HCT116 (cell line): ENCODE data around the gene CDH13. TPM values are rescaled to one million over a fixed set of nuclear protein-coding genes. Genes with fewer than 3 reads are reported as not detected.

Source experiments
- ATAC-seq: fragments of 200-7000 bp; cut with Tn5 transposase; 2 replicates; pipeline ENCODE4 v1.9.1; 2020; ENCODE audit warnings: mild to moderate bottlenecking, moderate library complexity
- BruUV-seq: library from RNA; stranded (reverse); fragments of 400-500 nt; replicated peaks from 2 replicates; lab custom pipeline; 2021; lab: Mats Ljungman, UMichigan
- CTCF ChIA-PET: fragments of 300-600 bp; sonication (Branson Sonifier 250); formaldehyde crosslinking; loops from one replicate; lab custom pipeline; 2021; ENCODE audit warnings: antibody characterized with exemption; lab: Charles Lee
- POLR2A ChIA-PET: fragments of 300-600, 350-600 bp; sonication (Branson Sonifier 250); formaldehyde crosslinking; loops from one replicate; lab custom pipeline; 2021; ENCODE audit warnings: antibody characterized with exemption; lab: Charles Lee
- RAD21 ChIA-PET, 2 experiments: fragments of 300-600 bp; sonication (Branson Sonifier 250); formaldehyde crosslinking; loops; one replicate each; lab custom pipeline; 2023; ENCODE audit warnings: low total read pairs in 2 of 2; ENCODE audit not compliant: uncharacterized antibody in 2 of 2, unreplicated experiment in 2 of 2, low non-redundant PET in 1 of 2; lab: Charles Lee
- DNase-seq: peaks from one replicate; pipeline ENCODE4 v3.0.0-alpha.2; 2010; ENCODE audit warnings: low read depth, low spot score
- H2AFZ ChIP-seq: fragments of 200-600 bp; shearing (Covaris generic), sonication (generic); 2 replicates; pipeline ENCODE4 v1.6.1; 2017; ENCODE audit warnings: low read depth, mixed run types, mixed read lengths, antibody characterized with exemption, low read length; ENCODE audit not compliant: poor library complexity, severe bottlenecking
- H3K27ac ChIP-seq: 2 replicates; pipeline ENCODE4 v1.5.1; 2012; ENCODE audit warnings: low read depth, low read length
- H3K27me3 ChIP-seq: fragments of 200-600 bp; sonication (generic); 2 replicates; pipeline ENCODE4 v1.6.1; 2016; ENCODE audit warnings: mixed run types, low read length, mixed read lengths; ENCODE audit not compliant: insufficient read depth
- H3K36me3 ChIP-seq, 2 experiments: fragments of 200-500 bp in 1 of 2; fragments of 200-600 bp in 1 of 2; sonication (Bioruptor generic) in 1 of 2; sonication (generic) in 1 of 2; 2 replicates each; pipeline versions ENCODE4 v1.5.1 to v1.6.1; 2014 to 2016; ENCODE audit warnings: low read length in 2 of 2, inconsistent platforms in 1 of 2, mixed read lengths in 1 of 2, mixed run types in 1 of 2; ENCODE audit not compliant: insufficient read depth in 2 of 2, control insufficient read depth in 1 of 2
- H3K4me1 ChIP-seq, 2 experiments: fragments of 200-600 bp in 1 of 2; sonication (generic) in 1 of 2; 2 replicates each; pipeline versions ENCODE4 v1.5.1 to v1.6.1; 2012 to 2017; ENCODE audit warnings: low read length in 2 of 2, inconsistent platforms in 1 of 2, mild to moderate bottlenecking in 1 of 2, mixed read lengths in 1 of 2, mixed run types in 1 of 2, moderate library complexity in 1 of 2; ENCODE audit not compliant: insufficient read depth in 2 of 2, control insufficient read depth in 1 of 2
- H3K4me2 ChIP-seq: fragments of 200-600 bp; sonication (generic); 2 replicates; pipeline ENCODE4 v1.6.1; 2017; ENCODE audit warnings: mixed run types, low read length, mixed read lengths
- H3K4me3 ChIP-seq, 2 experiments: fragments of 200-600 bp in 1 of 2; sonication (generic) in 1 of 2; replicated peaks in 1 of 2; 2 replicates each; pipeline ENCODE4 v1.5.1; 2011 to 2016; ENCODE audit warnings: low read length in 2 of 2, control low read depth in 1 of 2, low read depth in 1 of 2, mild to moderate bottlenecking in 1 of 2, mixed read lengths in 1 of 2, mixed run types in 1 of 2
- H3K79me2 ChIP-seq: fragments of 200-600 bp; sonication (generic); 2 replicates; pipeline ENCODE4 v1.6.1; 2017; ENCODE audit warnings: mild to moderate bottlenecking, mixed run types, low read length, moderate library complexity, mixed read lengths; ENCODE audit not compliant: insufficient read depth
- H3K9ac ChIP-seq: fragments of 200-600 bp; sonication (generic); 2 replicates; pipeline ENCODE4 v1.6.1; 2016; ENCODE audit warnings: low read length, mixed read lengths
- H3K9me2 ChIP-seq: fragments of 200-600 bp; sonication (generic), shearing (Covaris generic); 2 replicates; pipeline ENCODE4 v1.6.1; 2017; ENCODE audit warnings: mixed run types, mild to moderate bottlenecking, moderate library complexity; ENCODE audit not compliant: insufficient read depth
- H3K9me3 ChIP-seq, 2 experiments: fragments of 200-500 bp in 1 of 2; fragments of 200-600 bp in 1 of 2; sonication (Bioruptor generic) in 1 of 2; sonication (generic) in 1 of 2; 2 replicates each; pipeline ENCODE4 v1.6.1; 2014 to 2017; ENCODE audit warnings: low read length in 2 of 2, mixed read lengths in 2 of 2, inconsistent platforms in 1 of 2, low read depth in 1 of 2, mild to moderate bottlenecking in 1 of 2, mixed run types in 1 of 2, moderate library complexity in 1 of 2; ENCODE audit not compliant: control insufficient read depth in 1 of 2, insufficient read depth in 1 of 2
- H4K20me1 ChIP-seq: fragments of 200-600 bp; sonication (generic), shearing (Covaris generic); 2 replicates; pipeline ENCODE4 v1.6.1; 2017; ENCODE audit warnings: mixed run types, mild to moderate bottlenecking, moderate library complexity; ENCODE audit not compliant: insufficient read depth
- CBX3 ChIP-seq: IDR thresholded peaks from 2 replicates; pipeline ENCODE4 v1.6.1; 2012; ENCODE audit warnings: low read depth
- CEBPB ChIP-seq: IDR thresholded peaks from 2 replicates; pipeline ENCODE4 v1.6.1; 2012; ENCODE audit warnings: low read depth
- CTCF ChIP-seq, 3 experiments: fragments of 200-600 bp in 1 of 3; sonication (generic) in 1 of 3; IDR thresholded peaks in 2 of 3; conservative IDR thresholded peaks in 1 of 3; 2 replicates each; pipeline ENCODE4 v1.5.1; 2012 to 2017; ENCODE audit warnings: low read depth in 2 of 3, low read length in 2 of 3, antibody characterized with exemption in 1 of 3, borderline replicate concordance in 1 of 3, control low read depth in 1 of 3, mild to moderate bottlenecking in 1 of 3, mixed read lengths in 1 of 3, mixed run types in 1 of 3, moderate library complexity in 1 of 3; ENCODE audit not compliant: insufficient read depth in 1 of 3
- ELF1 ChIP-seq: IDR thresholded peaks from 2 replicates; pipeline ENCODE4 v1.6.1; 2012; ENCODE audit warnings: low read depth, borderline replicate concordance
- JUND ChIP-seq: IDR thresholded peaks from 2 replicates; pipeline ENCODE4 v1.6.1; 2012
- POLR2A ChIP-seq: IDR thresholded peaks from 2 replicates; pipeline ENCODE4 v1.7.0; 2011; ENCODE audit warnings: borderline replicate concordance; ENCODE audit not compliant: insufficient read depth, insufficient read length; ENCODE audit errors: extremely low read depth
- RAD21 ChIP-seq: IDR thresholded peaks from 2 replicates; pipeline ENCODE4 v1.6.1; 2012; ENCODE audit warnings: low read depth, mild to moderate bottlenecking
- SRF ChIP-seq: IDR thresholded peaks from 2 replicates; pipeline ENCODE4 v1.6.1; 2012; ENCODE audit warnings: low read depth
- TCF7L2 ChIP-seq: IDR thresholded peaks from 2 replicates; pipeline ENCODE4 v1.7.0; 2011; ENCODE audit warnings: borderline replicate concordance, inconsistent platforms; ENCODE audit not compliant: insufficient read depth, insufficient read length; ENCODE audit errors: extremely low read depth
- YY1 ChIP-seq: IDR thresholded peaks from 2 replicates; pipeline ENCODE4 v1.6.1; 2011; ENCODE audit warnings: low read length, low read depth, moderate library complexity, mild to moderate bottlenecking; ENCODE audit not compliant: insufficient replicate concordance; ENCODE audit errors: extremely low read depth
- intact Hi-C: fragments of 100-400 bp; cut with micrococcal nuclease; formaldehyde crosslinking; loops from 2 replicates; pipeline ENCODE4 v1.10.0; 2022
- total RNA-seq: library from RNA; stranded (reverse); gene quantifications from one replicate; pipeline ENCODE4 v1.2.1, GENCODE V29; 2021; ENCODE audit not compliant: unreplicated experiment

CDH13 gene
- total RNA-seq, 1 experiment from 2014 or later: not detected

- H3K27me3 ChIP-seq: peaks cover 14% of the 10 kb centered on the region; the same call in 1 of the 2 replicates
- H3K36me3 ChIP-seq: no peaks in the 10 kb centered on the region
- POLR2A ChIA-PET: no interaction called here
- intact Hi-C loops: no loop called here
- no peaks in the 10 kb centered on the region for H3K9me3 ChIP-seq
- no peak overlapping the region for H3K4me3 ChIP-seq
- no peaks in the 10 kb centered on the region for H4K20me1 ChIP-seq
- TF ChIP-seq CBX3: no peak
- TF ChIP-seq RAD21: no peak
- peak in 2 of 3 experiments; percentile 53 to 58; a peak in 4 of 6 replicates for TF ChIP-seq CTCF (IDR thresholded peaks at IDR 0.05 in 2 of 3, conservative IDR thresholded peaks at IDR 0.05 in 1 of 3; ENCODE audit: borderline replicate concordance in 1 of 3, insufficient read depth in 1 of 3, low read depth in 2 of 3, low read length in 2 of 3)
- TF ChIP-seq YY1: no peak
- TF ChIP-seq POLR2A: no peak
- no peak for TF ChIP-seq SRF
- TF ChIP-seq JUND: no peak
- no peak for TF ChIP-seq CEBPB
- TF ChIP-seq ELF1: no peak
- TF ChIP-seq TCF7L2: peak; percentile 53
- H2AFZ ChIP-seq: no peak overlapping the region
- DNase-seq (peak; percentile 12), ATAC-seq (peak; percentile 97)
- H3K9me2 ChIP-seq: no peaks in the 10 kb centered on the region
- H3K4me1 ChIP-seq: peaks cover 0 to 4% of the 10 kb centered on the region in 2 experiments; a peak in 1 of 4 replicates
- no peak overlapping the region for H3K9ac ChIP-seq
- no peaks in the 10 kb centered on the region for H3K79me2 ChIP-seq
- no peak overlapping the region for H3K27ac ChIP-seq
- no TSS peak for BruUV-seq
- peak overlapping the region; percentile 21; the same call in 1 of the 2 replicates for H3K4me2 ChIP-seq
- RAD21 ChIA-PET: interaction anchor here in 1 of 2 experiments (0.5 to 0.7 kb wide), 2 partner anchors 235 to 355 kb away, joined by 3 to 4 read pairs; no protein-coding TSS in a partner anchor
- CTCF ChIA-PET: no interaction called here
These were observed 979.8 kb downstream of the CDH13 start for GRCh38 chr16:83606486-83607030.
